C4-2B (cell line): ENCODE data around the gene DGKB.

Source experiments
- CTCF ChIP-seq: fragments of 450-650 bp; conservative IDR thresholded peaks from 2 replicates; pipeline ENCODE4 v1.5.1; 2017; ENCODE audit warnings: mild to moderate bottlenecking
- ZFX ChIP-seq: fragments of 450-650 bp; IDR thresholded peaks from 2 replicates; pipeline ENCODE4 v1.6.1; 2017

GRCh38 chr7:14773729-14774271 lies 128.8 kb downstream of the DGKB start:
- TF ChIP-seq CTCF (no peak), ZFX (no peak)
